22Rv1 (cell line): Measurements from ENCODE around the gene IL1A.

ENCODE experiments used
- H3K27ac ChIP-seq: fragments of 450-650 bp; 2 replicates; pipeline ENCODE4 v1.5.1; 2017
- ZFX ChIP-seq: fragments of 450-650 bp; IDR thresholded peaks from 2 replicates; pipeline ENCODE4 v1.6.1; 2017; ENCODE audit warnings: antibody characterized with exemption, borderline replicate concordance
- TF ChIP-seq, protein P1 (sequence below): fragments of 450-650 bp; IDR thresholded peaks from 2 replicates; pipeline ENCODE4 v1.5.1; 2017; ENCODE audit warnings: mild to moderate bottlenecking

Gene IL1A

DNA sequence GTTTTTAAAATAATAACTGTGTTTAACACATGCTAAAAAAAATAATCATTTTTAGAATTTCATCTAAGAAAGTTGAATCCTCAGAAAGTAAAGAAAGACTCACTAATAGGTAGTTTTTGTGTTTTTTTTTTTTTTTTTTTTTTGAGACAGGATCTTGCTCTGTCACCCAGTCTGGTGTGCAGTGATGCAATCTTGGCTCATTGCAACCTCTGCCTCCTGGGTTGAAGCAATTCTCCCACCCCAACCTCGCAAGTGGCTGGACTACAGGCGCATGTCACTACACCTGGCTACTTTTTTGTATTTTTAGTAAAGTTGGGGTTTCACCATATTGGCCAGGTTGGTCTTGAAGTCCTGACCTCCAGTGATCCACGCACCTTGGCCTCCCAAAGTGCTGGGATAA lies 27.0 kb downstream of the IL1A start:
- no peak overlapping the region for H3K27ac ChIP-seq
- TF ChIP-seq, protein P1, sequence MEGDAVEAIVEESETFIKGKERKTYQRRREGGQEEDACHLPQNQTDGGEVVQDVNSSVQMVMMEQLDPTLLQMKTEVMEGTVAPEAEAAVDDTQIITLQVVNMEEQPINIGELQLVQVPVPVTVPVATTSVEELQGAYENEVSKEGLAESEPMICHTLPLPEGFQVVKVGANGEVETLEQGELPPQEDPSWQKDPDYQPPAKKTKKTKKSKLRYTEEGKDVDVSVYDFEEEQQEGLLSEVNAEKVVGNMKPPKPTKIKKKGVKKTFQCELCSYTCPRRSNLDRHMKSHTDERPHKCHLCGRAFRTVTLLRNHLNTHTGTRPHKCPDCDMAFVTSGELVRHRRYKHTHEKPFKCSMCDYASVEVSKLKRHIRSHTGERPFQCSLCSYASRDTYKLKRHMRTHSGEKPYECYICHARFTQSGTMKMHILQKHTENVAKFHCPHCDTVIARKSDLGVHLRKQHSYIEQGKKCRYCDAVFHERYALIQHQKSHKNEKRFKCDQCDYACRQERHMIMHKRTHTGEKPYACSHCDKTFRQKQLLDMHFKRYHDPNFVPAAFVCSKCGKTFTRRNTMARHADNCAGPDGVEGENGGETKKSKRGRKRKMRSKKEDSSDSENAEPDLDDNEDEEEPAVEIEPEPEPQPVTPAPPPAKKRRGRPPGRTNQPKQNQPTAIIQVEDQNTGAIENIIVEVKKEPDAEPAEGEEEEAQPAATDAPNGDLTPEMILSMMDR: no peak
- no peak for TF ChIP-seq ZFX

DNA sequence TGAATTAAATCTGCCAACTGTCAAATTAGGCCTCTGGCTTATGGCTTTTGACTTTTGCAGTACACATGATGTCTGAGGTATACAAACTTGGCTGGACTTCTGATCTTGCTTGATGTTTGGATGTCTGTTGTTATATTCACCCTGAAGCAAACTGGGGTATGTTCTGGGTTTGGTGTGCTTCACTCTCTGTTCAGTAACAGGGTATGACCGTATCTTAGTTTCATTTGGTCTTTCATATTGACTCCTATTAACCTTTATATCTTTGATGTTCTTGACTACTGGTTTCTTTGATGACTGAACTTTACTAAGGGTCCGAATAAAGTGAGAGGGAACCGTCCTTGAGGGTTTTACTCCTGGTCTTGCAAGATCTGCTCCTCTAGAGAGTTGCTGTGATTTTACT lies 28.1 kb downstream of the IL1A start:
- no peak overlapping the region for H3K27ac ChIP-seq
- TF ChIP-seq, protein P1: no peak
- TF ChIP-seq ZFX: no peak

DNA sequence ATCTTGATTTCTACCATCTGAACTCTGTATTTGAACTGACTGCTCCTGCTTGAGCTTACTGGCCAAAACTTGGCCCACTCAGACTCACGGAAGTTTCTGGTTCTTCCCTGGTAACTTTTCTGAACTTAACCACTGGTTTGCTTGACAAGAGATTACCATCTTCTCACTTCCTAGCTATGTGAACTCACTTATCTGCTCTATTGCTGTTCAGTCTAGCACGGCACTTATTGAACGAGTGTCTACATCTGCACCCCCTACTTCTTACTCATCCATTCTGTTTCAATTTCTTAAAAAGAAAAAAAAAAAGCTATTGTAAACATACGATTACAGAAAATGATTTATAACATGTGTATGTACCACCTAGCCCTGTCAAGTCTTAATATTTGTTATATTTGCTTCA lies 28.8 kb downstream of the IL1A start:
- TF ChIP-seq ZFX: no peak
- no peak overlapping the region for H3K27ac ChIP-seq

DNA sequence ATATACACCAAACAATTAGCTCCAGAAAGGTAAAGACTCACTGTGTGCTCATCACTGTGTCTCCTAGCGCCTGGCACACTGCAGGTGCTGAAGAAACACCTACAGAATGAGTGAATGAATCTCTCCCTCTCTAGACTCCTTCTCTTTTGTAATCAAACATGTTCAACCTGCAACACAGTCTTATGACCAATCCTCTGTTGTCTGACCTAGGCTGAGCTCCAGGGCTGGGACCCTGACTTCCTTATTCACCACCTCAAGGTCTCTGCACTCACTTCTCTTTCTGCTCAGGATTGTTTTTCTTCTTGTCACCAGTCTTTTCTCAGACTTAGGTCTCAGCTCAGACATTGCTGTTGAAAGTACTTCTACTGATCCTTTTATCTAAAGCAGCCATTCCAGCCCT lies 29.7 kb downstream of the IL1A start:
- TF ChIP-seq, protein P1: no peak
- no peak for TF ChIP-seq ZFX
- H3K27ac ChIP-seq: no peak overlapping the region

DNA sequence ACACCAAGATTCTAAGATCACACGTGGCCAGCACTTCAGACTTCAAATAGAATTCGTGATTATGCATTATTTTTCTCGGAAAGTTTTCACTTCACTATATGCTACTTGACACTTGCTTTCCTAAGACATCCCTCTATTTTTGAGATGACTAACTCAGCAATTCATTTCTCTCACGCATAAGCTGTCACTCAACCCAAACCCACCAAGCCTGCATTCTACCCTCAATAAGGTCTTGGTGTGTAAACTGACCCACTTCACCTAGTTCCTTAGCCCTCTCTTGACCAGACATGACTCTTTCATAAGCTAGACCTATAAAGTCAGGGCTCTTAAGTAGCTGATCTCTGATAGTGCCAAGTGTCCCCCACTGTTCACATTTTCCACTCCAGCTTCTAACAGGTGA lies 31.6 kb downstream of the IL1A start:
- no peak for TF ChIP-seq ZFX
- TF ChIP-seq, protein P1: no peak
- no peak overlapping the region for H3K27ac ChIP-seq

DNA sequence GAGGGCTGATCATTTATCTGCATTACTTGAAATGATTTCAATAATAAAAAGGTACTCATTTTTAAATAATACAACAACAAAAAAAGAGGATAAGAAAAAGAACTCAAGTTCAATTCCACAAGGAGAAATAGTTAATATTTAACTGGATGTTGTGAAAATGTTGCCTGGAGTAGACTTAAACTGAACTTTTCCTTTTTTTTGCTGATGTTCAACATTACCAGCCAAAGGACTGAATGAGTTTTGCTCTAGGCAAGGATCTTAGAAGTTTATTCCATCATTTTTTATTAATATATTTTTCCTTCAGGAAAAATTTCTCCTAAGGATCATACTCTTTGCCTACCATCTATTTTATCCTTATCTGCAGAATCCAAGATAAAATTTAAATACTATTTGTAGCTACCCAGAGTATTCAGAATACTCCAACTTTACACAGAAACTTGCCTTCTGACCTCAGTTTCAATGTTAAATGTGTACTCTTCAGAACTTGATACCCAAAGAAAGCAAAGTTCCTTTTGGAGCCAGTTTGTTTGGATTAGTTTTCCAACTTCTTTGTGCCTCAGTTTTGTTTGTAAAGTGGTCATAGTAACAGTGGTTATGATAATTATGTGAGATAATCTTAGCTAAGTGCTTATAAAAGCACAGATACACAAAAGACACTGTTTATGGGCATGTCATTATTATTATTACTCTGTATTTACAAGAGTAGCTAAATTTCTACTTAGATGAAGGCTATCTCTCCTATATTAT lies 32.7 kb downstream of the IL1A start:
- TF ChIP-seq ZFX: no peak
- TF ChIP-seq, protein P1: no peak
- peak overlapping the region; percentile 22; the same call in 1 of the 2 replicates for H3K27ac ChIP-seq

DNA sequence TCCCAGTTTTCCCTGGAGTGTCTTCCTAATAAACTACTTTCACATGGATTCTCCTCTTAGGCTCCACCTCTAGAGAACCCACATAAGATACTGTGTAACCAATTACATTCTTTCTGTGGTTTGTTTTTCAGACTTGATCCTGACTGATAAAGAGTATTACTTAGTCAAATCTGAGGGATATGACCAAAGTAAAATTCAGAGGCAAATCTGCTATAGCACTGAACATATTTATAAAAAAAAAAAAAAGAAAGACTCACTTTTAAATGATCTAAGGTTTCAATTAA lies 33.8 kb downstream of the IL1A start:
- TF ChIP-seq, protein P1: no peak
- TF ChIP-seq ZFX: no peak
- no peak overlapping the region; the same call in 1 of the 2 replicates for H3K27ac ChIP-seq
